IMR-90 (cell line): ENCODE data around the gene SUPT3H. TPM values are rescaled to one million over a fixed set of nuclear protein-coding genes. Genes with fewer than 3 reads are reported as not detected.

Experiments
- ATAC-seq: fragments of 200-7000 bp; cut with Tn5 transposase; 2 replicates; pipeline ENCODE4 v1.9.1; 2020; ENCODE audit warnings: low read depth, mild to moderate bottlenecking, moderate library complexity
- BruUV-seq: library from RNA; stranded (reverse); fragments of 400-500 nt; replicated peaks from 2 replicates; lab custom pipeline; 2021; lab: Mats Ljungman, UMichigan
- CTCF ChIA-PET: fragments of 300-600 bp; formaldehyde crosslinking; extraction: SDS; loops from one replicate; lab custom pipeline; 2021; ENCODE audit warnings: antibody characterized with exemption; lab: Yijun Ruan, JAX
- POLR2A ChIA-PET: fragments of 300-600 bp; sonication (Branson Sonifier 250); formaldehyde crosslinking; loops from one replicate; lab custom pipeline; 2022; ENCODE audit warnings: antibody characterized with exemption; ENCODE audit not compliant: unreplicated experiment; lab: Charles Lee
- DNase-seq: peaks from one replicate; pipeline ENCODE4 v3.0.0; 2013
- H2AFZ ChIP-seq: replicated peaks from 2 replicates; pipeline ENCODE3; 2013; ENCODE audit warnings: low read length, mild to moderate bottlenecking; ENCODE audit not compliant: poor library complexity
- H2AK5ac ChIP-seq: 2 replicates; pipeline ENCODE4 v1.6.1; 2013; ENCODE audit warnings: low read depth, low read length, inconsistent platforms
- H2AK9ac ChIP-seq: replicated peaks from 2 replicates; pipeline ENCODE3; 2013; ENCODE audit warnings: mild to moderate bottlenecking, low read depth, low read length, moderate library complexity; ENCODE audit not compliant: poor library complexity
- H2BK120ac ChIP-seq: 2 replicates; pipeline ENCODE4 v1.6.1; 2013; ENCODE audit warnings: low read depth, low read length, inconsistent platforms
- H2BK15ac ChIP-seq: 3 replicates; pipeline ENCODE4 v1.6.1; 2013; ENCODE audit warnings: low read depth, low read length, inconsistent platforms
- H2BK20ac ChIP-seq: 2 replicates; pipeline ENCODE4 v1.6.1; 2013; ENCODE audit warnings: low read depth, mild to moderate bottlenecking, inconsistent platforms, low read length, moderate library complexity
- H2BK5ac ChIP-seq: 2 replicates; pipeline ENCODE4 v1.6.1; 2013; ENCODE audit warnings: mild to moderate bottlenecking, low read depth, low read length, inconsistent platforms; ENCODE audit not compliant: poor library complexity, severe bottlenecking
- H3K14ac ChIP-seq: replicated peaks from 2 replicates; pipeline ENCODE4 v1.6.1; 2013; ENCODE audit warnings: low read depth, low read length, inconsistent platforms
- H3K18ac ChIP-seq: 2 replicates; pipeline ENCODE4 v1.6.1; 2013; ENCODE audit warnings: low read depth, low read length, control low read depth
- H3K23ac ChIP-seq: 2 replicates; pipeline ENCODE4 v1.6.1; 2013; ENCODE audit warnings: low read depth, low read length, inconsistent platforms
- H3K27ac ChIP-seq: 2 replicates; pipeline ENCODE4 v1.5.1; 2013; ENCODE audit warnings: mild to moderate bottlenecking, control low read depth, low read length; ENCODE audit not compliant: insufficient read depth
- H3K27me3 ChIP-seq: 2 replicates; pipeline ENCODE4 v1.6.1; 2013; ENCODE audit warnings: low read length; ENCODE audit not compliant: control insufficient read depth, insufficient read depth
- H3K36me3 ChIP-seq: 2 replicates; pipeline ENCODE4 v1.6.1; 2013; ENCODE audit warnings: low read length, mixed read lengths; ENCODE audit not compliant: control insufficient read depth, insufficient read depth
- H3K4ac ChIP-seq: 2 replicates; pipeline ENCODE4 v1.6.1; 2013; ENCODE audit warnings: low read depth, low read length, inconsistent platforms
- H3K4me1 ChIP-seq: 2 replicates; pipeline ENCODE4 v1.6.1; 2013; ENCODE audit warnings: low read length, mixed read lengths; ENCODE audit not compliant: control insufficient read depth, insufficient read depth
- H3K4me2 ChIP-seq: 2 replicates; pipeline ENCODE4 v1.6.1; 2013; ENCODE audit warnings: low read depth, mild to moderate bottlenecking, control low read depth, low read length, moderate library complexity
- H3K4me3 ChIP-seq: 2 replicates; pipeline ENCODE4 v1.5.1; 2013; ENCODE audit warnings: low read depth, mild to moderate bottlenecking, control low read depth, low read length, moderate library complexity; ENCODE audit not compliant: insufficient read depth
- H3K56ac ChIP-seq: 2 replicates; pipeline ENCODE4 v1.6.1; 2013; ENCODE audit warnings: low read length, inconsistent platforms; ENCODE audit not compliant: insufficient read depth; ENCODE audit errors: extremely low read depth
- H3K79me1 ChIP-seq, 2 experiments: 2 replicates each; pipeline ENCODE4 v1.6.1; 2013; ENCODE audit warnings: low read length in 2 of 2, inconsistent platforms in 1 of 2, low read depth in 1 of 2
- H3K9ac ChIP-seq: 2 replicates; pipeline ENCODE4 v1.6.1; 2013; ENCODE audit warnings: low read depth, low read length, control low read depth
- H3K9me1 ChIP-seq: 2 replicates; pipeline ENCODE4 v1.6.1; 2013; ENCODE audit warnings: low read length, inconsistent platforms; ENCODE audit not compliant: insufficient read depth
- H3K9me3 ChIP-seq: 2 replicates; pipeline ENCODE4 v1.6.1; 2013; ENCODE audit warnings: low read length; ENCODE audit not compliant: control insufficient read depth, insufficient read depth
- H4K20me1 ChIP-seq: 2 replicates; pipeline ENCODE4 v1.6.1; 2013; ENCODE audit warnings: low read length, inconsistent platforms; ENCODE audit not compliant: insufficient read depth
- H4K5ac ChIP-seq: 2 replicates; pipeline ENCODE4 v1.6.1; 2013; ENCODE audit warnings: mild to moderate bottlenecking, low read depth, low read length, control low read depth
- H4K8ac ChIP-seq, 2 experiments: 2 replicates each; pipeline ENCODE4 v1.6.1; 2013; ENCODE audit warnings: low read depth in 2 of 2, low read length in 2 of 2, control low read depth in 1 of 2, inconsistent platforms in 1 of 2
- H4K91ac ChIP-seq: 2 replicates; pipeline ENCODE4 v1.6.1; 2013; ENCODE audit warnings: low read depth, low read length, inconsistent platforms; ENCODE audit not compliant: insufficient read depth
- ELK1 ChIP-seq: fragments of 150-350 bp; IDR thresholded peaks from 2 replicates; pipeline ENCODE4 v1.6.1; 2016; ENCODE audit warnings: low read depth, mild to moderate bottlenecking, low read length, moderate library complexity, borderline replicate concordance
- FOS ChIP-seq: fragments of 150-350 bp; IDR thresholded peaks from 2 replicates; pipeline ENCODE4 v1.6.1; 2016; ENCODE audit warnings: low read depth, low read length
- MAFK ChIP-seq: IDR thresholded peaks from 2 replicates; pipeline ENCODE4 v1.6.1; 2012; ENCODE audit warnings: low read depth, low read length, improper control_type of control experiment
- MXI1 ChIP-seq: IDR thresholded peaks from 2 replicates; pipeline ENCODE4 v1.6.1; 2012; ENCODE audit warnings: low read depth, mild to moderate bottlenecking, low read length, moderate library complexity, borderline replicate concordance
- NFE2L2 ChIP-seq: fragments of 150-350 bp; IDR thresholded peaks from 2 replicates; pipeline ENCODE4 v1.6.1; 2016; ENCODE audit warnings: low read depth, mild to moderate bottlenecking, low read length
- RAD21 ChIP-seq: IDR thresholded peaks from 2 replicates; pipeline ENCODE4 v1.6.1; 2012; ENCODE audit warnings: low read length, improper control_type of control experiment
- RCOR1 ChIP-seq: IDR thresholded peaks from 2 replicates; pipeline ENCODE4 v1.6.1; 2012; ENCODE audit warnings: mild to moderate bottlenecking, low read length, improper control_type of control experiment; ENCODE audit not compliant: insufficient replicate concordance
- RFX5 ChIP-seq: IDR thresholded peaks from 2 replicates; pipeline ENCODE4 v1.8.0; 2012; ENCODE audit warnings: low read depth, mild to moderate bottlenecking, low read length, moderate library complexity
- WGBS, 2 experiments: methylation state at CpG; one replicate each; pipeline versions ENCODE4 v1.1.5 to v1.1.7; 2013; ENCODE audit warnings: missing lambda C conversion rate in 2 of 2; ENCODE audit not compliant: insufficient read length in 1 of 2; ENCODE audit errors: extremely low coverage in 2 of 2; 5-methylcytosine and 5-hydroxymethylcytosine counted together
- dilution Hi-C: fragments of 300-500 bp; cut with HindIII; formaldehyde crosslinking; loops from one replicate; pipeline ENCODE4 v1.14.3; 2018; ENCODE audit warnings: low sequenced_read_pairs; ENCODE audit not compliant: unreplicated experiment
- in situ Hi-C: fragments of 300-500 bp; cut with MboI; formaldehyde crosslinking; loops from 3 replicates; pipeline ENCODE4 v1.14.3; 2019; ENCODE audit warnings: low sequenced_read_pairs, inconsistent platforms, mixed read lengths
- intact Hi-C: fragments of 100-400 bp; cut with micrococcal nuclease; formaldehyde crosslinking; loops from 2 replicates; pipeline ENCODE4 v1.10.0; 2022
- polyA plus RNA-seq, 3 experiments: library from polyadenylated mRNA; depleted of rRNA; stranded (reverse); fragments of >200 nt; gene quantifications; 2 replicates each; pipeline ENCODE4 v1.2.3, GENCODE V29; 2012; ENCODE audit warnings: low replicate concordance in 1 of 3
- total RNA-seq: library from RNA; depleted of rRNA; stranded (reverse); fragments of >200 nt; gene quantifications from 2 replicates; pipeline ENCODE4 v1.2.3, GENCODE V29; 2012
- TF ChIP-seq, protein P1 (sequence below): fragments of 150-350 bp; IDR thresholded peaks from 2 replicates; pipeline ENCODE4 v1.6.1; 2017; ENCODE audit warnings: mild to moderate bottlenecking, antibody characterized with exemption, low read length, low read depth

SUPT3H gene
- total and polyA plus RNA-seq, 2 of the 4 experiments (the other 2 are of a cell fraction): 4.5 to 5.0 TPM

- H3K23ac ChIP-seq: no peak overlapping the region
- DNase-seq (no peak), ATAC-seq (no peak)
- no peak overlapping the region for H3K9ac ChIP-seq
- in situ Hi-C loops (no loop called here), dilution Hi-C loops (no loop called here), intact Hi-C loops (loop anchor here (2.0 kb wide), 1 partner anchor 20 kb away; no protein-coding TSS in a partner anchor)
- no peak for TF ChIP-seq RCOR1
- TF ChIP-seq ELK1: no peak
- TF ChIP-seq RAD21: no peak
- no peak for TF ChIP-seq MXI1
- TF ChIP-seq NFE2L2: no peak
- TF ChIP-seq RFX5: no peak
- TF ChIP-seq MAFK: no peak
- TF ChIP-seq FOS: no peak
- TF ChIP-seq, protein P1, sequence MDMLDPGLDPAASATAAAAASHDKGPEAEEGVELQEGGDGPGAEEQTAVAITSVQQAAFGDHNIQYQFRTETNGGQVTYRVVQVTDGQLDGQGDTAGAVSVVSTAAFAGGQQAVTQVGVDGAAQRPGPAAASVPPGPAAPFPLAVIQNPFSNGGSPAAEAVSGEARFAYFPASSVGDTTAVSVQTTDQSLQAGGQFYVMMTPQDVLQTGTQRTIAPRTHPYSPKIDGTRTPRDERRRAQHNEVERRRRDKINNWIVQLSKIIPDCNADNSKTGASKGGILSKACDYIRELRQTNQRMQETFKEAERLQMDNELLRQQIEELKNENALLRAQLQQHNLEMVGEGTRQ: no peak
- CTCF ChIA-PET: interaction anchor here (0.7 kb wide), 1 partner anchor 585 kb away, joined by 3 read pairs; no protein-coding TSS in a partner anchor
- H2AK9ac ChIP-seq: no peak overlapping the region
- no peaks in the 10 kb centered on the region for H3K36me3 ChIP-seq
- H3K14ac ChIP-seq: no peak overlapping the region
- no peak overlapping the region for H3K27ac ChIP-seq
- H3K9me3 ChIP-seq: no peaks in the 10 kb centered on the region
- H3K4me1 ChIP-seq: no peaks in the 10 kb centered on the region
- WGBS, 2 experiments: no CpG with 5 or more reads among the region's 1 CpG
- no peak overlapping the region for H3K4me3 ChIP-seq
- H3K4ac ChIP-seq: no peak overlapping the region
- no TSS peak for BruUV-seq
- no peak overlapping the region for H2BK15ac ChIP-seq
- 0 out of 2 replicates have a peak, but pooled peaks cover 3% of the 10 kb centered on the region for H3K9me1 ChIP-seq
- no peak overlapping the region for H2AK5ac ChIP-seq
- no peaks in the 10 kb centered on the region for H3K27me3 ChIP-seq
- no peaks in the 10 kb centered on the region for H4K20me1 ChIP-seq
- H4K8ac ChIP-seq: no peak overlapping the region
- H2BK20ac ChIP-seq: no peak overlapping the region
- H3K79me1 ChIP-seq: no peaks in the 10 kb centered on the region
- H2AFZ ChIP-seq: no peak overlapping the region
- no peak overlapping the region for H2BK5ac ChIP-seq
- H3K4me2 ChIP-seq: no peak overlapping the region
- no peak overlapping the region for H3K18ac ChIP-seq
- no peak overlapping the region for H2BK120ac ChIP-seq
- H4K91ac ChIP-seq: no peak overlapping the region
- POLR2A ChIA-PET: no interaction called here
- no peak overlapping the region for H4K5ac ChIP-seq
- no peak overlapping the region for H3K56ac ChIP-seq
Observed at GRCh38 chr6:45129051-45129450, 248.7 kb downstream of the SUPT3H start.
